Hippocampal formation (tissue), 2 donors: ENCODE results near the gene SLC9C1.

Experiments used
- DNase-seq, 2 donors: peaks; one replicate each; lab custom pipeline; 2025; lab: John Stamatoyannopoulos, UW

SLC9C1 gene

GRCh38 chr3:112293368-112294321, at the start of gene SLC9C1:
TSS of gene SLC9C1 (minus strand) at chr3:112294216. CDS start at chr3:112286791, 7,425 bp downstream.
- DNase-seq, result peak; percentile 55 to 88

GRCh38 chr3:112341386-112341785, 47.4 kb upstream of the SLC9C1 start:
- no peak for DNase-seq

- DNase-seq, result no peak
These were observed 45.6 kb upstream of the SLC9C1 start for GRCh38 chr3:112339609-112340008.

GRCh38 chr3:112339134-112339533, 45.1 kb upstream of the SLC9C1 start:
- no peak for DNase-seq

GRCh38 chr3:112338727-112339056, 44.7 kb upstream of the SLC9C1 start:
- DNase-seq, result no peak

GRCh38 chr3:112338021-112338726, 44.2 kb upstream of the SLC9C1 start:
- no peak for DNase-seq

- no peak for DNase-seq
These were observed 41.4 kb upstream of the SLC9C1 start for GRCh38 chr3:112335434-112335781.

GRCh38 chr3:112334691-112335433, 40.8 kb upstream of the SLC9C1 start:
- peak in 1 of 2 donors; percentile 37 for DNase-seq

- peak; percentile 62 to 77 for DNase-seq
These were observed 39.6 kb upstream of the SLC9C1 start for GRCh38 chr3:112333381-112334317.

- peak; percentile 47 to 77 for DNase-seq
These were observed 39.0 kb upstream of the SLC9C1 start, which contains the start of gene CD200 for GRCh38 chr3:112333002-112333380. TSS of gene CD200 (plus strand) at chr3:112333156. CDS start at chr3:112333213, 57 bp downstream.

GRCh38 chr3:112331851-112332250, 37.8 kb upstream of the SLC9C1 start:
- no peak for DNase-seq

- DNase-seq, result peak in 1 of 2 donors; percentile 80
These were observed 33.4 kb upstream of the SLC9C1 start for GRCh38 chr3:112327371-112327951.

GRCh38 chr3:112321867-112322652, 28.0 kb upstream of the SLC9C1 start:
- no peak for DNase-seq

GRCh38 chr3:112320691-112321090, 26.7 kb upstream of the SLC9C1 start:
- no peak for DNase-seq

- DNase-seq, result no peak
These were observed 25.7 kb upstream of the SLC9C1 start for GRCh38 chr3:112319516-112320276.

- no peak for DNase-seq
These were observed 21.8 kb upstream of the SLC9C1 start for GRCh38 chr3:112315791-112316190.

- DNase-seq, result no peak
These were observed 20.6 kb upstream of the SLC9C1 start for GRCh38 chr3:112314649-112315048.

- no peak for DNase-seq
These were observed 14.3 kb upstream of the SLC9C1 start for GRCh38 chr3:112308151-112308911.
